Measurements from ENCODE around the gene EPB41.

The EPB41 gene

GRCh38 chr1:29052100-29052499, 137.7 kb downstream of the EPB41 start:
- TF ChIP-seq INSM2 (tag by site-specific recombination; IDR thresholded peaks at IDR 0.05) (no peak), ZNF639 (tag by site-specific recombination; IDR thresholded peaks at IDR 0.05) (no peak), ZFP3 (tag by site-specific recombination; IDR thresholded peaks at IDR 0.05; ENCODE audit: low read depth) (no peak), PRDM4 (tag by site-specific recombination; IDR thresholded peaks at IDR 0.05) (no peak), FEZF1 (tag by site-specific recombination; IDR thresholded peaks at IDR 0.05) (no peak), ZNF777 (tag by site-specific recombination; IDR thresholded peaks at IDR 0.05; ENCODE audit: borderline replicate concordance) (no peak), CTCF (tag by site-specific recombination; IDR thresholded peaks at IDR 0.05) (no peak), ZNF561 (tag by site-specific recombination; IDR thresholded peaks at IDR 0.05; ENCODE audit: borderline replicate concordance) (no peak), ZNF311 (tag by site-specific recombination; IDR thresholded peaks at IDR 0.05; ENCODE audit: borderline replicate concordance) (no peak)
- H3K4me3 ChIP-seq (ENCODE audit: low read depth, low read length), result no peak overlapping the region
- peaks cover 0 to 17% of the 10 kb centered on the region in 2 experiments; a peak in 2 of 3 replicates for H3K36me3 ChIP-seq (ENCODE audit: control insufficient read depth in 2 of 2, insufficient read depth in 1 of 2, low read length in 2 of 2)
- H3K27ac ChIP-seq (ENCODE audit: extremely low read depth, low read depth, low read length), result no peak overlapping the region
- ChIA-PET POLR2A (no interaction called here), CTCF (interaction anchor here (0.6 to 0.8 kb wide), 3 partner anchors 170 to 1666 kb away, joined by 3 to 5 read pairs (median 3); no protein-coding TSS in a partner anchor)
- H3K9me3 ChIP-seq (ENCODE audit: control insufficient read depth, insufficient read depth, low read depth, low read length), result no peaks in the 10 kb centered on the region
- no peaks in the 10 kb centered on the region for H3K4me1 ChIP-seq (ENCODE audit: control insufficient read depth, insufficient read depth, low read length)

- ChIA-PET CTCF (no interaction called here), POLR2A (no interaction called here)
- H3K4me1 ChIP-seq (ENCODE audit: control insufficient read depth, insufficient read depth, low read length), result no peaks in the 10 kb centered on the region
- H3K4me3 ChIP-seq (ENCODE audit: low read depth, low read length), result no peak overlapping the region
- no peak overlapping the region for H3K27ac ChIP-seq (ENCODE audit: extremely low read depth, low read depth, low read length)
- TF ChIP-seq SCRT1 (tag by site-specific recombination; IDR thresholded peaks at IDR 0.05; ENCODE audit: borderline replicate concordance) (no peak), PBX3 (CRISPR knock-in tag; IDR thresholded peaks at IDR 0.05) (no peak), ZNF148 (tag by site-specific recombination; IDR thresholded peaks at IDR 0.05; ENCODE audit: borderline replicate concordance) (no peak), ZBTB17 (tag by site-specific recombination; IDR thresholded peaks at IDR 0.05) (no peak)
- H3K36me3 ChIP-seq (ENCODE audit: control insufficient read depth in 2 of 2, insufficient read depth in 1 of 2, low read length in 2 of 2), result peaks cover 0 to 17% of the 10 kb centered on the region in 2 experiments; a peak in 2 of 3 replicates
- H3K9me3 ChIP-seq (ENCODE audit: control insufficient read depth, insufficient read depth, low read depth, low read length), result no peaks in the 10 kb centered on the region
Measured at GRCh38 chr1:29052941-29053340, 138.6 kb downstream of the EPB41 start.
